Posterior vena cava (tissue), 2 donors: ENCODE measurements around the gene MYRFL. TPM values are rescaled to one million over a fixed set of nuclear protein-coding genes. Genes with fewer than 3 reads are reported as not detected.
"Not testable (repeated sequence)": the region's sequence is repeated elsewhere in the genome, so short reads cannot be mapped to it uniquely, and the experiment has no call there.

ENCODE experiments used
- DNase-seq: peaks from one replicate; pipeline ENCODE4 v3.0.0-alpha.2; 2020; ENCODE audit warnings: low spot score
- intact Hi-C, 2 donors: fragments of 100-400 bp; cut with DNase I; formaldehyde crosslinking; loops; one replicate each; pipeline versions ENCODE4 v1.14.1 to v1.14.2; 2022 to 2023
- total RNA-seq, 2 donors: library from RNA; stranded (reverse); fragmentation: NEBNext Ultra II Directional; extraction: Animal tissue kit (Norgen Biotek cat#: 25700); gene quantifications; one replicate each; pipeline ENCODE4 v1.2.1, GENCODE V29; 2021
- donor health status: DM: yes; HTN: yes; CAD: no.
- donor health status: DM: yes; HTN: yes; CAD: no.

MYRFL gene
- total RNA-seq, 2 donors from 2014 or later = 0.23 TPM; not detected in 1

DNA sequence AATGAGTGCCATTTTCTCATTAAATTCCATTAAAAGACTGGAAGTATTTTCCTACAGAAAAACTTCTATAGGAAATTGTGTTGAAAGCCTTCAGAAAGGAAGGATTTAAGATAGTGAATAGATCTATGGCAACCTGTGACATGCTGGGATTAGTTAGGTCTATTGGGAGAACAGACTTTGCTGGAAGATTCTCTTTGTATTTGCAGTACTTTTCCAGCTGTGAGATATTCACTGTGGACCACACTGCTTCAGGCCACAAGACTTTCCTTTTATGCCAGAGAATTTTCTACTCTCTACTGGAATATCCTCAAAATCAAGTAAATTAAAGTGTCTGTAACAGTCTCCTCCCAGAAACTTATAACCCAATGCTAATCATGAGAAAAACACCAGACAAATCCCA lies 136.2 kb downstream of the MYRFL start:
- intact Hi-C loops = no loop called here
- no peak for DNase-seq

- DNase-seq = no peak
- intact Hi-C loops = no loop called here
These were observed 141.4 kb downstream of the MYRFL start for GRCh38 chr12:69966409-69966808.

GRCh38 chr12:69966839-69967238 lies 141.8 kb downstream of the MYRFL start:
- DNase-seq = no peak

DNA sequence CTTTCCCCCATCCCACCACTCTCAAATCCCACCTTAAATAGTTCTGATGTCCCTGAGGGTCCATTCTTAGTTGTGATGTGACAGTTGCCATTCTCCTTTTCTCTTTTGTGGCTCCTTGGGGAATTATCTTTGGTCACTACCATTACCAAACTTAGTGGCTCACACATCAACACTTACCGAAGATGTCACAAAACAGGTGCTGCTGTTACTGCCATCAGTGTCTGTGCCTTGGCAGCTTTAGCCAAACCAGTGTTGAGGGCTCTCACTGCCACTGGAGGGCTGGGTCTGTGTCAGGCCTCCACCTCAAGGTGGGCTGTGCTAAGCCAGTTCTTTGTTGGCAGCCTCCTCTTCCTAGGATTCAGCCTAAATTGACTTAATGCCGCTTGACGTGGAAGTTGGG lies 144.0 kb downstream of the MYRFL start:
- intact Hi-C loops = no loop called here

More at GRCh38 chr12:69966839-69967238, 141.8 kb downstream of the MYRFL start:
- intact Hi-C loops = no loop called here

DNA sequence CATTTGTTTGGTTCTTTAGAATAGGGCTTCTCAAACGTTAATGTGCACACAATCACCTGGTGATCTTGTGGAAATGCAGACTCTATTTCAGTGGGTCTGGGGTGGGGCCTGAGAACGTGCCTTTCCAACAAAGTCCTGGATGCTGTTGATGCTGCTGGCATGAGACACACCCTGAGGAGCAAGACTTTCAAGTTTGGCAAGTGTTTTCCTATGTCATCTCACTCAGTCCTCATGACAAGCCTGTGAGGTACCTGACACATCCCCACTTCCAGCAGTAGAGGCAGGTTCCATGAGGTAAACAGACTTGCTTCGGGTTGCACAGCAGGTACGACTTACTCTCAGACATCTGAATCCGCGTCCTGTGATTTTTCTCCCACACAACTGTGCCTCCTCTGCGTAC lies 147.1 kb downstream of the MYRFL start:
- no peak for DNase-seq
- intact Hi-C loops = no loop called here

More for the DNA sequence above, 144.0 kb downstream of the MYRFL start:
- DNase-seq = no peak

- DNase-seq = no peak
- intact Hi-C loops = no loop called here
These were observed 153.0 kb downstream of the MYRFL start for GRCh38 chr12:69978020-69978419.

- intact Hi-C loops = no loop called here
- no peak for DNase-seq
These were observed 157.0 kb downstream of the MYRFL start for GRCh38 chr12:69981881-69982475.

GRCh38 chr12:69984241-69984640 lies 159.2 kb downstream of the MYRFL start:
- intact Hi-C loops = no loop called here
- DNase-seq = no peak

- DNase-seq = no peak
- intact Hi-C loops = no loop called here
These were observed 160.6 kb downstream of the MYRFL start for GRCh38 chr12:69985656-69986055.

- DNase-seq = no peak
- intact Hi-C loops = no loop called here
These were observed 161.1 kb downstream of the MYRFL start for GRCh38 chr12:69986114-69986513.

DNA sequence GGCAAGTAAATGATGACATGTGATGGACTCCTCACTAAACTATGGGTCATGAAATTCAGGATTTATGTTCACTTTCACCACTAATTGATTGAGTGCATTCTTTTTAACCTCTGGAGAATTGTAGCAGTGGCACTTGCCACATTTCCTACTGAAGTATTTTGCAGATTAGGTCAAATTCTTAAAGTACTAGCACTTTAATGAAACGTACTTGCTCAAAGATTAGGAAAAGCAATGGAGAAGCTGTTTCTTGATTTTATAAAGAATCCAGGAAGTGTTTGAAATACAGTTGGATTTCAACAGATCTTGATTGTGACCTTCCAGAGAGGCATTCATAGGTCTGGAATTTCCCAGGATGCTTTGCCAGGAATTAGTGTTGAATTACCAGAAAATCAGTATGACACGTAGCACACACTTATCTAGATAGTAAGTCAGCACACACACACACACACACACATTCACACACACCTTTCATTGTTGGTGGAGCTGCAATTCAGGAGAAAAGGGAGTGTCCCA lies 162.6 kb downstream of the MYRFL start:
- intact Hi-C loops = no loop called here
- no peak for DNase-seq

DNA sequence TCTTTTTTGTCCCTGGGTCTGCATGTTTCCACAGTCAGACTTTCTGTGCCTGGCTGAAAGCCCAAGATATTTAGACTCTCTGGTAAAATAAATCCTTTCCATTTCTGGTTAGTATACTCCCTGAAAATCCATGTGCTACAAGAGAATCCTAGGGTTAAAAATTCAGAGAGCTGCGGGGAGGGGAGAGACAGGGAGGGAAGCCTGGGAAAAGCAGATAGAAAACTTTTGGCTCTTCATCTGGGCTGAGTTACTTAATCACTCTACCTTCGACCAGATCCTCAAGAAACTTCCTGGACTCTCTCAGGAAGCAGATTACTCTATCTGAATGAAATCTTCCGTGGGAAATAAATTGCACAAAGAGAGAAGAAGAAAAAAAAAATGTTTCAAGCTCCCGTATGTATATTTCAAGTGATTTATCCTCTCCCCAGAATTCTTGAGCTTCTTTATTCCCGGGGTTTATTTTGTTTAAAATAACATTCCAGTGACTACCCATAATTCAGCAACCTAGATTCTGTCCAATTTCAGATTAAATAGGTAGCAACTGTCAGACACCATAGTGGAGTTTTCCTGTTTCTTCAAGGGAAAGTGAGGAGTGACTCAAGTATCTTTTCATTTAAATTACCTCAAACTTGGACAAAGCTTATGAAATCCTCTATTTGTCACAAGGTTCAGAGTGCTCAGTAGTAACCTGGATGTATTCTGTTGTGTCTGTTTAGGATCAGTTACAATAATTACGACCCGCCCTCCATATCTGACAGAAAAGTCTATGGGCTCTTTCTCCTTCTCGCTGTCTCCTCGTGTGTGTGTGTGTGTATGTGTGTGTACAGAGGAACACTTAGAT lies 163.7 kb downstream of the MYRFL start:
- DNase-seq = no peak
- intact Hi-C loops = no loop called here

- intact Hi-C loops = no loop called here
- DNase-seq = no peak
These were observed 166.8 kb downstream of the MYRFL start for GRCh38 chr12:69991690-69992288.

DNA sequence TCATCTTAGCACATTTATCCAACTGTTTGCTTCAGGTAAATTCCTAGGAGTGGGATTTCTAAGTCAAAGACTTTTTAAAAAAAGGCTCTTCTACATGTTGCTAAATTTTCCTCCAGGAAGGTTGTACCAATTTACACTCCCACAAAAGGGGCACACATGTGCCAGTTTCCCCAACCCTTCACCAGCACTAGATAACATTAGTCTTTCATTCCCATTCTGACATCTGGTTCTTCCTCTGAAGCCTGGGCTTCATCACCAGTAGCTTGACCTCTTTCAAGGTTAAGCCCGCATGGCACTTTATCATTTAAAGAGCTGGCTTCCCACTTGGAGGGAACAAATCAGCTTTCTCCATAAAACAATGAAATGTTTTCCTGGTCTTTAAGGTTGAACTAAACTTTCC lies 168.4 kb downstream of the MYRFL start:
- no peak for DNase-seq
- intact Hi-C loops = no loop called here

DNA sequence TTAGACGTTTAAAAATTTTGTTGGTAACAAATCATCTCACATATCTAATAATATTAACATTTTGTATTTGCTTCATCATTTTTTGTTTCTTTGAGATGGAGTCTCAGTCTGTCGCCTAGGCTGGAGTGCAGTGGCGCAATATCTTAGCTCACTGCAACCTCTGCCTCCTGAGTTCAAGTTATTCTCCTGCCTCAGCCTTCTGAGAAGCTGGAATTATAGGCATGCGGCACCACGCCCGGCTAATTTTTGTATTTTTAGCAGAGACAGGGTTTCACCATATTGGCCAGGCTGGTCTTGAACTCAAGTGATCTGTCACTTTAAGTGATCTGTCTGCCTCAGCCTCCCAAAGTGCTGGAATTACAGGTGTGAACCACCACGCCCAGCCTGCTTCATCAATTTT lies 169.1 kb downstream of the MYRFL start:
- DNase-seq, intact Hi-C loops: not testable (repeated sequence)

GRCh38 chr12:69994724-69995173 lies 169.7 kb downstream of the MYRFL start:
- intact Hi-C loops = no loop called here

GRCh38 chr12:69996241-69996640 lies 171.2 kb downstream of the MYRFL start:
- intact Hi-C loops = no loop called here
- DNase-seq = no peak

More at GRCh38 chr12:69994724-69995173, 169.7 kb downstream of the MYRFL start:
- DNase-seq = no peak

- DNase-seq = no peak
- intact Hi-C loops = no loop called here
These were observed 171.7 kb downstream of the MYRFL start for GRCh38 chr12:69996722-69997121.

GRCh38 chr12:69998011-69998410 lies 173.0 kb downstream of the MYRFL start:
- no peak for DNase-seq
- intact Hi-C loops = no loop called here

- DNase-seq = no peak
- intact Hi-C loops = no loop called here
These were observed 173.9 kb downstream of the MYRFL start for GRCh38 chr12:69998922-69999321.
